Smooth muscle cell (in vitro differentiated cells): ENCODE measurements around the gene GRM8. TPM values are rescaled to one million over a fixed set of nuclear protein-coding genes. Genes with fewer than 3 reads are reported as not detected.
A peak's percentile ranks its signal among the peaks of the same experiment; 100 is the strongest.

ENCODE experiments used
- DNase-seq: peaks from one replicate; lab custom pipeline; 2025; ENCODE audit not compliant: unreplicated experiment; lab: John Stamatoyannopoulos, UW
- H2AFZ ChIP-seq: fragments of 200-600 bp; sonication (generic); 2 replicates; pipeline ENCODE4 v1.6.0; 2016; ENCODE audit warnings: antibody characterized with exemption, low read depth, mild to moderate bottlenecking
- H3F3A ChIP-seq: fragments of 200-600 bp; sonication (generic); 2 replicates; pipeline ENCODE4 v1.6.0; 2017; ENCODE audit warnings: antibody characterized with exemption, low read depth
- H3K27ac ChIP-seq: fragments of 200-600 bp; sonication (generic); 2 replicates; pipeline ENCODE4 v1.5.1; 2016; ENCODE audit warnings: low read depth, mild to moderate bottlenecking
- H3K27me3 ChIP-seq: fragments of 200-600 bp; sonication (generic); 2 replicates; pipeline ENCODE4 v1.6.1; 2016; ENCODE audit warnings: low read depth, mild to moderate bottlenecking
- H3K36me3 ChIP-seq: fragments of 200-600 bp; sonication (generic); 2 replicates; pipeline ENCODE4 v1.5.1; 2016; ENCODE audit warnings: low read depth
- H3K4me1 ChIP-seq: fragments of 200-600 bp; sonication (generic); 2 replicates; pipeline ENCODE4 v1.5.1; 2016; ENCODE audit warnings: low read depth
- H3K4me2 ChIP-seq: fragments of 200-600 bp; sonication (generic); 2 replicates; pipeline ENCODE4 v1.6.0; 2016; ENCODE audit warnings: mild to moderate bottlenecking
- H3K4me3 ChIP-seq: fragments of 200-600 bp; sonication (generic); 2 replicates; pipeline ENCODE4 v1.5.1; 2016; ENCODE audit warnings: mild to moderate bottlenecking
- H3K79me2 ChIP-seq: fragments of 200-600 bp; sonication (generic); 2 replicates; pipeline ENCODE4 v1.6.0; 2016; ENCODE audit warnings: low read depth, mild to moderate bottlenecking
- H3K9ac ChIP-seq: fragments of 200-600 bp; sonication (generic); 2 replicates; pipeline ENCODE4 v1.6.0; 2016; ENCODE audit warnings: low read depth
- H3K9me3 ChIP-seq: fragments of 200-600 bp; sonication (generic); replicated peaks from 2 replicates; pipeline ENCODE4 v1.5.1; 2016; ENCODE audit warnings: low read depth
- H4K20me1 ChIP-seq: fragments of 200-600 bp; sonication (generic); 2 replicates; pipeline ENCODE4 v1.6.0; 2016; ENCODE audit warnings: low read depth
- CTCF ChIP-seq: fragments of 200-600 bp; sonication (generic); IDR thresholded peaks from 2 replicates; pipeline ENCODE4 v1.5.1; 2017; ENCODE audit warnings: borderline replicate concordance, mild to moderate bottlenecking, antibody characterized with exemption; ENCODE audit not compliant: insufficient read depth, poor library complexity, severe bottlenecking
- WGBS: methylation state at CpG from one replicate; pipeline ENCODE4 v1.1.7; 2016; ENCODE audit warnings: low lambda C conversion rate; 5-methylcytosine and 5-hydroxymethylcytosine counted together
- polyA plus RNA-seq: library from polyadenylated mRNA; unstranded; fragments of >200 nt; fragmentation: Nextera tagmentation; extraction: Ambion mirVana; gene quantifications from 2 replicates; pipeline ENCODE4 v1.2.1, GENCODE V29; 2016
- total RNA-seq: library from RNA; depleted of rRNA; stranded (reverse); fragments of >200 nt; gene quantifications from 2 replicates; pipeline ENCODE4 v1.2.3, GENCODE V29; 2014

GRM8 gene
- total and polyA plus RNA-seq, 2 experiments from 2014 or later: 9.8 to 20.5 TPM

GRCh38 chr7:126411821-126412383, 840.8 kb downstream of the GRM8 start:
- Histone ChIP-seq H3K4me1 (no peaks in the 10 kb centered on the region), H3K36me3 (no peaks in the 10 kb centered on the region), H3K27ac (no peak overlapping the region), H3F3A (no peaks in the 10 kb centered on the region), H3K27me3 (no peaks in the 10 kb centered on the region), H3K9ac (no peak overlapping the region), H3K4me2 (no peak overlapping the region), H3K9me3 (no peaks in the 10 kb centered on the region), H3K4me3 (no peak overlapping the region), H4K20me1 (no peaks in the 10 kb centered on the region), H3K79me2 (no peaks in the 10 kb centered on the region), H2AFZ (no peak overlapping the region)
- DNase-seq: no peak
- TF ChIP-seq CTCF: no peak
- 83% methylated on average over 3 of the region's 3 CpGs for WGBS

GRCh38 chr7:126411032-126411820, 841.5 kb downstream of the GRM8 start:
- no peak for DNase-seq
- Histone ChIP-seq H3K27me3 (no peaks in the 10 kb centered on the region), H3K4me3 (no peak overlapping the region), H3K27ac (no peak overlapping the region), H4K20me1 (no peaks in the 10 kb centered on the region), H3K9ac (no peak overlapping the region), H3K4me1 (no peaks in the 10 kb centered on the region), H2AFZ (peak overlapping the region; percentile 62), H3F3A (no peaks in the 10 kb centered on the region), H3K4me2 (no peak overlapping the region), H3K79me2 (no peaks in the 10 kb centered on the region), H3K9me3 (no peaks in the 10 kb centered on the region), H3K36me3 (no peaks in the 10 kb centered on the region)
- 87% methylated on average over 3 of the region's 3 CpGs for WGBS
- TF ChIP-seq CTCF: no peak

- Histone ChIP-seq H4K20me1 (no peaks in the 10 kb centered on the region), H3K9me3 (no peaks in the 10 kb centered on the region), H3K27me3 (no peaks in the 10 kb centered on the region), H3F3A (no peaks in the 10 kb centered on the region), H3K4me3 (no peak overlapping the region), H3K4me1 (no peaks in the 10 kb centered on the region), H3K27ac (no peak overlapping the region), H3K79me2 (no peaks in the 10 kb centered on the region), H3K36me3 (no peaks in the 10 kb centered on the region), H2AFZ (peak overlapping the region; percentile 28), H3K9ac (no peak overlapping the region), H3K4me2 (no peak overlapping the region)
- WGBS: 86% methylated on average over 1 of the region's 1 CpG
- no peak for TF ChIP-seq CTCF
- DNase-seq: no peak
These were observed 849.7 kb downstream of the GRM8 start for GRCh38 chr7:126403040-126403439.

GRCh38 chr7:126401918-126402317, 850.8 kb downstream of the GRM8 start:
- no peaks in the 10 kb centered on the region for H3K36me3 ChIP-seq
- H3K9me3 ChIP-seq: no peaks in the 10 kb centered on the region
- TF ChIP-seq CTCF: no peak
- H3F3A ChIP-seq: no peaks in the 10 kb centered on the region
- H3K27me3 ChIP-seq: no peaks in the 10 kb centered on the region
- H3K27ac ChIP-seq: no peak overlapping the region
- no peaks in the 10 kb centered on the region for H3K4me1 ChIP-seq
- H3K79me2 ChIP-seq: no peaks in the 10 kb centered on the region
- DNase-seq: no peak
- H4K20me1 ChIP-seq: no peaks in the 10 kb centered on the region
- no peak overlapping the region for H2AFZ ChIP-seq
- H3K4me3 ChIP-seq: no peak overlapping the region
- no peak overlapping the region for H3K4me2 ChIP-seq
- H3K9ac ChIP-seq: no peak overlapping the region
